GM23248 (cell line): ENCODE results near the gene EMILIN1.

ENCODE experiments used
- EZH2 ChIP-seq: fragments of 200-600 bp; sonication (generic); IDR thresholded peaks from 2 replicates; pipeline ENCODE4 v1.6.1; 2018; ENCODE audit warnings: antibody characterized with exemption, mild to moderate bottlenecking; ENCODE audit not compliant: insufficient read depth, poor library complexity, severe bottlenecking
- EZH2phosphoT487 ChIP-seq: fragments of 200-600 bp; sonication (generic); IDR thresholded peaks from 2 replicates; pipeline ENCODE4 v1.6.1; 2018; ENCODE audit warnings: antibody characterized with exemption, moderate library complexity, mild to moderate bottlenecking, low read depth; ENCODE audit not compliant: insufficient read depth

DNA sequence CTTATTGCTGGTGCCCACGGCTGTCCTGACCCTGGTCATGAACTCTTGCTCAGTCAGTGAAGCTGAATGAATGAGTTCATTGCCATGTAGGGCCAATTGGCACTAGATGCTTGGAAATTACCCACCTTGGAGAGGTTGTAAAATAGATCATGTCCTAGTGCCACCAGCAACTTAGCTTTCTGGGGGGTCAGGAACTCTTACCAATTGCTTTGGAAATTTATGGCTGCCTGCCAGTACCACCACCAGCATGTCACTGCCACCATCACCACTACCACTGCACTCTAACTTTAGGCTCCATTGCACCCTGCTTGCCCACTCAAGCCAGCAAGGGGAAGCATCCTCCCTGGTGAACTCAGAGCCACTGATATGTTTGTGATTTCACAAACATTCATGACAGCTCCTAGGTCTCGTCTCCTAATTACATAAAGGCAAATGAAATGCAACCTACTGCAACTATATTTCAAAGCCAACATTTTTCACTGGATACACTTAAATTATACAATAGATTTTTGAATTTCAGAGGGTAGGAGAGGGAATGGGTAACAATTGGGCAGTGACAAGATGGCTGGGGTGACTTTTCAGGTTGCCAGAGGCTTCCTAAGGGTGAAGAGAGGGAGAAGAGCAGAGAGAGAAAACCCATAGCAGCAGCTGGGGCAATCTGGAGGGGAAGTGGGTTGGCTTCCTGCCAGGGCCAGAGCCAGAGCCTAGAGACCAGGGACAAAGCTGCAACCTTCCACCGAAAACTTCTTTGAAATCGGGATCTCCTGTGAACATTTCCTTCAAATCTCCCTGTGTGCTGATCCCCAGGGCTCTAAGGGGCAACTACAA, 3.5 kb upstream of the EMILIN1 start:
- TF ChIP-seq EZH2phosphoT487, result no peak
- no peak for TF ChIP-seq EZH2
